Umbilical cord (tissue), 2 donors: ENCODE data around the gene ARHGAP42. TPM values are rescaled to one million over a fixed set of nuclear protein-coding genes. Genes with fewer than 3 reads are reported as not detected.
A peak's percentile ranks its signal among the peaks of the same experiment; 100 is the strongest.

Experiments
- DNase-seq: peaks from one replicate; pipeline ENCODE4 v3.0.0-alpha.2; 2015; ENCODE audit warnings: low spot score
- total RNA-seq: library from RNA; depleted of rRNA; stranded (reverse); fragments of >200 nt; gene quantifications from one replicate; pipeline ENCODE4 v1.2.3, GENCODE V29; 2014; ENCODE audit warnings: low replicate concordance; ENCODE audit not compliant: insufficient read depth

ARHGAP42 gene
- total RNA-seq, 1 donor from 2014 or later: 18.5 TPM

DNA sequence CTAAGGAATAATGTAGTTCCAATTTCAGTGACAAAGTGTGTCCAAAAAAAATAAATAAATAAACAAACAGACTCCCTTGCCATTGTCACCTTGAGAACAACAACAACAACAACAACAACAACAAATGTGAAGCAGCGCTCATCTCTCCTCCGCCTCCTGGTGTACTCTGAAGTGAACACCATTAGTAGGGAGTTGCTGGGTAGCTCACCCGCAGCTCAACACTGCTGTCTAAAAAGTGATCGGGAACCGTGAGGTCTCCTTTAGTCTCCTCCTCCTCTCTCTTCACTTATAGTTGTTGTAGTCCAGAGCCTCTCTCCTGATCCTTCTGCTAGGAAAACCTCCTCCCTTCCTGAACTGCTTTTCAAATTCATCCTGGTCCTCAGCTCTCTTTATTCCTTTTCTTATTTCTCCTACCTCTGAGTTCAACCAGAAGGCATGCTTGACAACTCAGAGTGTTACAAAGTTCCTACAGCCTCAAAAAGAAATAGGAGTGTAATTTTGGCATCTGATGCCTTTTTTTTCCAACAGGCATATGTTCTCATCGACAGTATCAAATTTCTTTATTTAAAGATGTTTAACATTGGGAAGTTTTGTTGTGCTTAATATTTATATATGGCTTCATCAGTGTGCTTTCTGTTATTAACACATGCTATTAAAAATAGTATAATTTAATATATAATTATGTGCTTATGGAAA, 227.5 kb downstream of the ARHGAP42 start:
- no peak for DNase-seq

DNA sequence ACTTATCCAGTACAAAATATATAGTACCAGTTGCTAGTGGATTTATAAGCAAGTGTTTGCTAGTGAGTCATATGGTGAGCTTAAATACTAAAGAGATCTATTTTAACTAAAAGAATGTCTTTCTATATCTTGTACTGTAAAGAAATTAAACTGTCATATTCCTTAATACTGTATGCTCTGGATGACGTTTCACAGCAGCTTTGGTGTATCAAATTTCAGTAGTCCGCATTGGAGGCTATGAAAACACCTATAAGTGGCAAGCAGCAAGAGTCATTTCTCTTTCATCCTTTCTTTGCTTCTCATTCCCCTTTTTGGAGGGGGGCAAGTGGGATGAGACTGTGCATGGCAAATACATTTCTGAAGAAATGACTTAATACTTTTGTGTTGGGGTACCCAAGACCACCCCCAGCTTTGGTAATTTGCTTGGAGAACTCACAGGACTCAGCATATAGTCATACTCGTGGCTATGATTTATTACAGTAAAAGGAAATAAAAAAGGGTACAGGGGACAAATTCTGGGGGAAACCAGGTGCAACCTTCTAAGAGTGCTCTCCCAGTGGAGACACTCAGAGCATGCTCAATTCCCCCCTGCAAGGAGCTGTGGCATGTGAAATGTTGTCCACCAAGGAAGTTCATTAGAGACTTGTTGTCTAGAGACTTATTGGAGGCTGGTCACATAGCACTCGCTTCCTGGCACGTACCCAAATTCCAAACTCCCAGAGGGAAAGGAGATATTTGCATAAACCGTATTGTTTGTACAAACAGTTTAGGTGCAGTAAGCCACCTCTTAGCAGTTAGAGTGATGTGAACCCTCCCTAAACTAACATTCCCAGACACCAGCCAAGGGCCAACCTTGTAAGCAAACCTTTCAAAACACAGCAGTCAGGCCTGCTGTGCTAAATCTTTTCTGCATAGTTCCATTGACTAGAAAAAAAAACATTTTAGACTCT, 231.7 kb downstream of the ARHGAP42 start:
- peak; percentile 34 for DNase-seq

DNA sequence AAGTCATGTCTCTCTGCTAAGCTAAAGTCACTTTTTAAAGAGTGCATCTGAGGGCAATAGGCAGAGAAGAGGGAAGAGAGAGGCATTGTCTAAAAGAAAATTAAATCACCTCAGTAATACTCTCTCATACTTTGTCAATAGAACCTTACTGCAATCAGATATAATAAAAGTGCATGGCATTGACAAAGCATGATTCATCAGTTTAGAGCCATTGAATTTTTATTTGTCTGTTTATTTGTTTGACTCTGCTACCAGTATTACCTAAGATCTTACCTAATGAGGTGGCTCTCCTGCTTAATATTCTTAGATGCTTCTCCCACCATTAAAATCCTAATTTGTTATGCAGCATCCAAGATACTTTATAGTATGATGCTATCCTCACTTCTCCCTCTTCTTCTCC, 233.5 kb downstream of the ARHGAP42 start:
- DNase-seq: no peak

DNA sequence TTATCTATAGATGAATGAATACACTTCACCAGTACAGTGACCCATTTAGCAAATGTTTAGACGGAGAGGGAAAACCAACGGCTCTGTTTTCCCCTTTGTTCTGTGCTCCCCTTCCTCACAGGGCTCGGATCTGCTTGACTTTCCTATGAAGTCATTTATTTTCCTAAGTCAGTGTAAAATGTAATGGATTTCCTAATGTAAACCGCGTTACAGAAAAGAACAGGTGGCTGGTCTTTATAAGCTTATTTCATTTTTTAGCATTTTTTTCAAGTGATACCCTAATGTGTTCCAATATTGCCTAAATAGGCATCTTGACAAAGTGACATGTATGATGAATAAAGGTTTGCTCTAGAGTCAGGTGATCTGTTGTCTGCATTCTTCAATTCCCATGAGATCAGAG, 235.0 kb downstream of the ARHGAP42 start:
- no peak for DNase-seq

DNA sequence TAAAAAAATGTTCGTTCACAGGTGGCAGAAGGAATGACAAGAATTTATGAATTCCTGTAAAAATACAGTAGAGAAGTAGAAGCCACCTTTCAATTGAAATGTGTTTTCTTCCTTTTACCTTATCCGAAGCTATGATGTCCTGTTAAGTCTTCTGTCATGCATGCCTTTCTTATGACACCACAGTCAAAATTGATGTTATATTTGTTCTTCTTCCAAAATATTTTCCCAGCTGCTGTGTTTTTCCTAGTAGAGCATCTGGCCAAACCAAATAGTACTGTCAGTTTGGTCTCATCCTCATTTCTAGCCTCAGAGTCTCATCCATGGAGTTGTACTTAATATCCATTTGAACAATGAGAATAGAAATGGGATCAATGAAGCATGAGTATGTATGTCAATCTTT, 236.5 kb downstream of the ARHGAP42 start:
- peak; percentile 21 for DNase-seq

DNA sequence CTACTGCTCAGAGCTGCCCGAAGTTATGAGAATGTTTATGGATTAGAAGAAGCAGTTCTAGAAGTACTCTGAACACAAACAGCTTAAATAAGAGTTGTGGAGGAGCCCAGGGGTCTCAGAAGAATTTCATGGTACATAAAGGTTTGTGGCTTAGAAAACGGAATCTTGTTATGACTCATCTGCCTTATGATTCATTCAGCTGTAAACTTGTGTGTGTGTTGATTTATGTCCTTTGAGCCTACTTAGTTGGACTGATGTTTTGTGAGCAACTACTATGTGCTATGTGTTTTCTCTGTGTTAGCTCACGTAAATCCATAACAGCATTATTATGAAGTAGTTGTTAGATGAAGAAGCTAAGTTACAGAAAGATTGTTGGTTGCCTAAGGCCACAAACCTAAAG, 238.8 kb downstream of the ARHGAP42 start:
- DNase-seq: no peak

DNA sequence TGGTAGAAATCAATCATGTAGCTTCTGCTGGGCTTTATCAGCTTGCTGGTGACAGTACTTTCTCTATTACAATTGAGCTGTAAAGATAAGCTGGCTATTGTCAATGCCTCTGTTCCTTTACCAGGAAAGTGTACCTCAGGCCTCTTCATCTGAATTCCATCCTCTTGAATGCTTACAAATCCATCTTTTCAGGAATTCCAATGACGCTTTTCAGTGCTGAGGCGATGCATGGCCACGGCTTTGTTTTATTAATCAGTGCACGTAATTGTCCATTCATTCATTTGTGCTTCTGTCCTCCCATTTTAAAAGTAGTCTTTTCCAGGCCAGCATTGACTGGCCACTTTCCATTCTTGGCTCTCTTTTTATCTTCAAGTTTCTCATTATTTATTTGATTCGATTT, 240.5 kb downstream of the ARHGAP42 start:
- DNase-seq: no peak

DNA sequence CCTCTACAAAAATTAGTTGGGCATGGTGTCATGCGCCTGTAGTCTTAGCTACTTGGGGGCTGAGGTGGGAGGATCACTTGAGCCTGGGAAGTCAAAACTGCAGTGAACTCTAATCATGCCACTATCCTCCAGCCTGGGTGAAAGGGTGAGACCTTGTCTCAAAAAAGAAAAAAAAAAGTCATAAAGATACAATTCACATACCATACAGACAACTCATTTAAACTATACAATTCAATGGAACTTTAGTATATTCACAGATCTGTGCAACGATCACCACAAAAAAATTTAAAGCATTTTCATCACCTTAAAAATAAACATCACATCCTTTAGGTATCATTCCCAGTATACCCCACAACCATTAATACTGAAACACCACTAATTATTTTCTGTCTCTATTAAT, 241.3 kb downstream of the ARHGAP42 start:
- no peak for DNase-seq

DNA sequence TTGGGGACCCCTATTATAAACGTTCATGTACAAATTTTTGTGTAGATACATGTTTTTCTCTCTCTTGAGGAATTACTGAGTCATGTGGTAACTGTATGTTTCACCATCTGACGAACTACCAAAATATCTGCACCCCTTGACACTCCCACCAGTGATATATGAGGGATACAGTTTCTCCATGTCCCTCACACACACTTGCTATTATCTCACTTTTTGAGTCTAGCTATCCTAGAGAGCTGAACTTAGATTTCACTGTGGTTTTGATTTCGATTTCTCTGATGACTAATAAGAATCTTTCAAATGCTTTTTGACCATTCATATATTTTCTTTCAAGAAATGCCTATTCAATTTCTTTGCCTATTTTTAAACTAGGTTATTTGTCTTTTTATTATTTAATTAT, 242.3 kb downstream of the ARHGAP42 start:
- DNase-seq: no peak

DNA sequence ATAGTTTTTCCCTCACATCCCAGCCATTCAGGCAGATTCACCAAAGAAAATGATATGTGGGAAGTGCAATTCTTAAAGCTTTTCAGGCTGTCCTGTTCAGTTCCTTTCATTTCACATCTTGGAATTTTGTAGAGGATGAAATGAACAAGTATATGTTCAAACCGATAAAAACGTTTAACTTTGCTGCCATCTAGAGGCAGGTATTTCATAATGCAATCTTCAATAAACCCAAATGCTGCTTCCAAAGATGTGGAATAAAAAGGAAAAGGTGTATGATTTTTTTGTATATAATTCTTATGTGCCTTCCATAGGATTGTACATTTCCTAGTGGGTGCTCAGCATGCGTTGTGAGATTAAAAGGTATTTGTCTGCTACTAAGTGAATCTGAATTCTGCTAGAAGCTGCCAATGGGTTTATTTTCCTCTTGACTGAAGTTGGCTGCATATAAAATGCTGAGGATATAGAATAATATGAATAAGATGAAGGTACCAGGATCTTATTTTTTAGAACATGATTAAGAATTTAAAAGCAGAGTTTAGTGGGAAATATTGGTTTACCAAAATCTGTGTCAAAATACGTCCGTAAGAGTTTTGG, 243.2 kb downstream of the ARHGAP42 start:
- DNase-seq: peak; percentile 81

DNA sequence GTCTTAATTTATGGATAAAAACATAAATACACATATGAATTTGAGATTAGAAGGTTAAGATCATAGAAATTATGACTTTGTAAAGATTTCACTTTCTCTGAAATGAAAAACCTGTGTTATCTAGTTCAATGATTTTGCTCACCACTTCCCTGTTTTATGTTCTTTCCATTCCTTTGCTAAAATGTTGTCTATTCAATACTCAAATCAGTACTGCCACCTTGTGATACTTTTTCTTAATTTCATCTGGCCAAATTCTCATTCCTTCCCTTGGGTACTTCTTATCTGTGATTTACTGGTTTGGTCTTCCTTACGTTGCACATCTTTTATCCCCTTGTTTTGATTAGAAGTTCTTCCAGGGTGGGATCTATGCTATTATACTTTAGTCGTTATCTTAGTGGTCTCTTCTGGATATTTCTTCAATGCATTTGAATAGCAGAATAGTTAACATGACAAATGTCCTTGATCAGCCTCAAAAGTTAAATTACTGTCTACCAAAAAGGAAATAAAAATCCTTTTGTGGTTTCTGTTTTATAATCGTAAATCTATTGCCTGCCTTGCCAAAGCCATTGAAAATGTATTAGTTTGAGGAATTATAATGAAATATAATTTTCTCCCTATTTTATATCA, 245.5 kb downstream of the ARHGAP42 start:
- peak; percentile 54 for DNase-seq

DNA sequence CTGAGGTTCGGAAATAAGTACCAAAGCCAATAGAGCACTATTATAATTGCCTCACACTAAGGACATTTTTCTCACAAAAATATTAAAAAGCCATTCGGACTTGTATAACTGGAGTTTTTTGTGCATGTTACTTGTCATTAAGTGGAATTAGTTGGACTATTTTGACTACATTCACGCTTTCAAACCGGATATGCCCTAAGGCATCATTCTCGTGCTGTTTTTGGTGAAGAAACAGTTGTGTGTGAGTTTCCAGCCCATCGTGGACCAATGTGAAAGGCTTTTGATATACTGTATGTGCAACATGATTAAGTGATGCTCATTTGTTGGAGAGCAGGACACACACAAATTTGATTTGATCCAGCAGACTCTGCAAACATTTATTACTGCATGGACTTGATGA, 249.7 kb downstream of the ARHGAP42 start:
- DNase-seq: no peak

DNA sequence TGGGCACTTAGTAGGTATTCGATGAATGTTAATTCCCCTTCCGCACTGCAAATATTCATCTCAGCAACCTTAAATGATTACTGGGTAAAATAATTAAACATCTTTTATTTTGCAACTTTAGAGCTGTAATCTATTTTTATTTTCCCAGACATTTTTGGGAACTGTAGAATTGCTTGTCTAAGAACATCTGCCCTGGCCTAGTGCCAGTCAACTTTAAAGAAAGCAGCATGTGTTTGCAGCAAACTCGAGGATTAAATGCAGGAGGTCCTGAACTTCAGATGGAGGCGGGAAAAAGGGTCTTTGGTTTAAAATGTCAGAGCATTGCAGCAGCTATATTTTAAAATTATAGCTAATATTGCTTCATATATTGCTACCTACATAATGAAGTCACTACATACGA, 252.5 kb downstream of the ARHGAP42 start:
- peak; percentile 80 for DNase-seq

DNA sequence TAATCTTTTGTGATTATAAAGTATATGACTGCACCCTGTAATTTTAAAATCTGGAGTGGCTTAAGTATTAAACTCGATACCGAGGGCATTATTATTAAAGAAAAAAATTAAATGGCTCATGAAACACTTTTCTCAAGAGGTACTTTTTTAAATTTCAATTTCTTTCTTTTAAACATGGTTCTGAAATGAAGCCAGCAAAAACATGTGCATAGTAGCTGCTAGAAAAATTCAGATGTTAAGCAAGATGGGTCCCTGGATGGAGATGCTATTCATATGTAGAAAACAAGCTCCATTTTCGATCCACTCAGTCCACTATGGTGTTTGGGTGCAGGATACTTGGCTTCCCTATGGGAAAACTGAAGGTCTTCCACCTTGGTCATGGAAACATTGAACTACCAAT, 253.0 kb downstream of the ARHGAP42 start:
- DNase-seq: no peak

DNA sequence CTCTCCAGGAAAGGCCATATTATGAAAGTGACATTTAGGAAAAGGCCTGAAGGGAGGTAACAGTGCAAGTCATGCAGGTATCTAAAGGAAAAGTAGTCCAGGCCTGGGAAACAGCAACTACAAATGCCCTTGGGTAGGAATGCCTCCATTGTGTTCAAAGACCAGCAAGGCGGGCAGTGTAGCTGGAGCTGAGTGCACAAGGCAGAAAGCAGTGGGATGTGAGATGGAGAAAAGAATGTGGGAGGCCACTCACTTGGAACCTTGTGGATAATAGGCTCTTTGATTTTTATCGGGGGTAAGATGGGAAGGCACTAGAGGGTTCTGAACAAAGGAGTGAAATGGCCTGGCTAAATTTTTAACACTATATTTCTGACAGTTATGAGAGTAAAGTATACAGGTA, 253.9 kb downstream of the ARHGAP42 start:
- DNase-seq: no peak

DNA sequence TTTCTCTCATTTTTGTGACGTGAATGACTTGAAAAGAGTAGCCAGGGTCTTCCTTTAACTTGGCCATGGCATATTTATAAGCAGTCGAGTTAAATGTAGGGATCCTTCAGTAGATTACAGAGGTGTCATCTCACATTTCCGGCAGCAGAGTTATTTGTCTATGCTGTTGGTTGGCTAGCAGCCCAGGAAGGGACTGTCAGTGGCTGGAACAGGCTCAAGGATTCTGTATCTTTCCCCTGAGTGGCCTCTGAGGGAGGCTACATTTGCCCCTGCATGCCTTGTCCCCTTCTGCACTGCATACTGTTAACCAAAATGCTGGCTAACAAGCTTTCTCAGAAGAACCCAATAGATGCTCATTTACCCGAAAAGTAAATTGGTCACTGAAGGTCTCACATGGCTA, 254.9 kb downstream of the ARHGAP42 start:
- DNase-seq: peak; percentile 28

DNA sequence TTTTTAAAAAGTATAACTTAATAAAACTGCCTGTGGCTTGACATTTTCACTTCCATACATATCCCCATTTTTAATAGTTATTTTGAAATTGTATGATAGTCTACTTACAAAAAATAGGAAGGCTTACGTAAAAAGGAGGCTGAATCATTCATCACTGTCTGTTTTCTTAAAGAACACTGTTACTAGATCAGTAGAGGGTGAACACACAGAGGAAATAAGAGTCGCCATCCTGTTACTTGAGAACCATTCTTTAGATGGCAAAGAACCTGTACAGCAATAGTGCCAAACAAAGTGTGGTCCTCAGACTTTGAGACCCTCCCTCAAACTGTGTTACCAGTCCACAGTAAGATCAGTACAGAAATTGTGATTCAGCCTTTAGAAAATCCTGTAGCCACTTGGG, 261.8 kb downstream of the ARHGAP42 start:
- DNase-seq: no peak

DNA sequence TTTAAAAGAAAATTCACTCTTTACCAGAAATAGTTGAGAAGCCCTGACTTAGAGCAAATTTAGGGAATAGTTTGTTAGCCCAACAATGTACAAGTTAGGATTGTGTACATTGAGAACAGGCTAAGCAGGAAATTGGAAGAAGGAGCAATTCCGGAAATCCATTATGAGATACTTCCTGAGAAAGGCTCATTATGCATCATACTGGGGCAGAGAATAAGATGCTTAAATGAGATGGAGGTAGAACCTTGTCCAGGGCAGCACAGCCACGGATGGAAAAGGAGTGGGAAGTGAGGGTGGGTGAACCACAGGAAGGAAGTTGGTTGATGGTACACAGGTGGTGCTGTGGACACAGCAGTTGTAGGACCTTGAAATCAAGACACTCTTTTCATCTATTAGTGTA, 262.4 kb downstream of the ARHGAP42 start:
- DNase-seq: no peak

DNA sequence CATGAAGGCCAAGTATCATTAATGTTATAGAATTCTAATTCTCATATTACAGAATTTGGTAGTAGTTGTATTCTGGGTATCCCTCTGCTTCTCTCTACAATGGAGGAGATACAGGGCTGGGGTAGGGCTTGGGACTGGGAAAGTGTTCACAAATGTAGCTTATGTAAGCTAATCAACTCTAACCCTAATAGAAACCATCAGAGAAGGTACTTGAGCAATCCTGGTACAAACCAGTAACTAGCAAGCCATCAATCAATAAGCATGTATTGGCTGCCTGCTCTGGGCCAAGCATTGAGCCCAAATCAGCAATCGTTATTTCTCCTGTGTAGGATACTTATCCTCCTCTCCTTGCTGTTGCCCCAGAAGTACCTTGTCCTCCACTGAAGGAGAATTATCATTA, 268.2 kb downstream of the ARHGAP42 start:
- DNase-seq: no peak

DNA sequence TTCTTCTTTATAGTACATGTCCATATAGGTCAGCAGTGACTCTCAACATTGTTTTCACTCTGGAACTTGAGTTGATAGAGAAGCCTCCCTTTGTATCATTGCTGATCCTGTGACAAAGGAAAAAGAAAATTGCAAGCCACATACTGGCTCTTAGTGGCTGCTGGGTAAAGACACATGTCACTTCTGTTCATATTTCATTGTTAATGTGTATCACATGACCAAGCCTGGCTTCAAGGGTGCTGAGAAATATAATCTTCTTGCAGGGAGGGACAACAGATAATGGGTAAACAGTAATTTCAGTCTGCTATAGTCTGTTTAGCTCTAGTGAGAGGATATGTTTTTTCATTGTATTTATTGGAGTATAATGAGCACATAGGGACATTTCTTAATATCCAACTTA, 269.3 kb downstream of the ARHGAP42 start:
- no peak for DNase-seq

DNA sequence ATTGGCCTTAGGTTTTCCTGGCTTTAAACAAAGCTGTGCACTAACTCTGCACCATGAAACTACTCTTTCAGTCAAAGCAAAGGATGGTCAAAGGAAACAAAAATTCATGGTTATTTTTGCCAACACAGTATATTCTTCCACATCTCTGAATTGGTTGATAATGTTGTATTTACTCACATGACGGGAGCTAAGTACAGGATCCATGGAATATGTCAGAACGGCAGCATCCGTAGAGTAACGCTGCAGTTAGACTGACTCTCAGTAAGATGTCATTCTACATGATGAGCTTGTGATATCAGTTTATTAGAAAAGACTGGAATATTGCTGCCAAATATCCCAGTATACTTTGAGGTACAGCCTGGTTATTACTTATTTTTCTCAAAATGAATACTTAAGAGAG, 270.4 kb downstream of the ARHGAP42 start:
- DNase-seq: no peak

DNA sequence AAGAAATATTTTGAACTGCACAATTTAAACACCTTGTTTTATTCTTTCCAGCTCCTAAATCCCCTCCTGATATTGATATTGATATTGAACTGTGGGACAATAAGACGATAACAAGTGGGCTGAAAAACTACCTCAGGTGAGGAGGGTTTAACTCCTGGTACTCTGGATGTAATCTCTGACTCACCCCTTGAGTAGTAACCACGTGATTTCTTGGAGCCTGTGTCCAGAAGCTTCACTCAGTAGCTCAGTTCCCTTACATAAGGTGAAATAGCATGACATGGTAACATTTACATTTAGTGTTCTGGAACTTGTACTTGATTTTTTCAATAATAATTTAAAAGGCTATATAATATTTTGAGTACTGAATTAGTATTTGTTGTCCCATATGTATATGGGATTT, 274.5 kb downstream of the ARHGAP42 start:
- DNase-seq: no peak
